GM18870 (cell line): ENCODE results near the gene YWHAE.
"Not testable (repeated sequence)": the region's sequence is repeated elsewhere in the genome, so short reads cannot be mapped to it uniquely, and the experiment has no call there.

Experiments
- ATAC-seq: cut with Tn5 transposase; IDR thresholded peaks from one replicate; pipeline ENCODE4 v1.9.1; 2021; ENCODE audit warnings: moderate library complexity; ENCODE audit not compliant: unreplicated experiment

YWHAE gene

DNA sequence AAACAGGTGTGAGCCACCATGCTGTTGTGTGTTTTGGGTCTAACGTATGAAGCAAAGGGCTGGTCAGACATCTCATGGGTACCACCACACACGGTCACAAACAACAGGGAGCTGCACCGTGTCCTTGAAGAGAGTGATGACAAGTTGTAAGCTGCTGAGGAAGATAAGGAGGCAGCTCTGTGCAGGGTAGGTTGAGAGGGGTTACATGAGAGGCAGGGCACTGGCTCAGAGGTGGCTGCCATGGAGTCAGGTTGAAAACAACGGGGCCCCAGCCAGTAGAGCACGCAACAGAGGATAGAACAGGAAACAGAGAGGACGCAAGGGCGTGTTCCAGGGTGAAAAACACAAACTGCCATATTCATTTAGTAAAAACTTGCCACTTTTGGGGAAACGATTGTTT, 68.3 kb downstream of the YWHAE start:
- no peak for ATAC-seq

- ATAC-seq = no peak
Observed at GRCh38 chr17:1329745-1330343, 70.2 kb downstream of the YWHAE start.

- ATAC-seq = no peak
Observed at GRCh38 chr17:1328437-1328836, 71.6 kb downstream of the YWHAE start.

- ATAC-seq = no peak
Observed at GRCh38 chr17:1325766-1326165, 74.3 kb downstream of the YWHAE start.

GRCh38 chr17:1324201-1324771, 75.7 kb downstream of the YWHAE start:
- ATAC-seq = no peak

DNA sequence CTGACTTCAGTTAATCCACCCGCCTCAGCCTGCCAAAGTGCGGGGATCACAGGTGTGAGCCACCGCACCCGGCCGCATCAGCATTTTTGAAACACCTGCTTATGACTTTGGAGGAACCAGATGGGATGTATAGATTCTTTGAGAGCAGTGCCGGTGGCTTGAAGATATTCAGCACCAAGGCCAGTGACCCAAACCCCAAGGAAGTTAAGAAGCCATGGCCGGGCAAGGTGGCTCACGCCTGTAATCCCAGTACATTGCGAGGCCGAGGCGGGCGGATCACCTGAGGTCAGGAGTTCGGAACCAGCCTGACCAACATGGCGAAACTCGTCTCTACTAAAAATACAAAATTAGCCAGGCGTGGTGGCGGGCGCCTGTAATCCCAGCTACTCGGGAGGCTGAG, 76.7 kb downstream of the YWHAE start:
- ATAC-seq = no peak

DNA sequence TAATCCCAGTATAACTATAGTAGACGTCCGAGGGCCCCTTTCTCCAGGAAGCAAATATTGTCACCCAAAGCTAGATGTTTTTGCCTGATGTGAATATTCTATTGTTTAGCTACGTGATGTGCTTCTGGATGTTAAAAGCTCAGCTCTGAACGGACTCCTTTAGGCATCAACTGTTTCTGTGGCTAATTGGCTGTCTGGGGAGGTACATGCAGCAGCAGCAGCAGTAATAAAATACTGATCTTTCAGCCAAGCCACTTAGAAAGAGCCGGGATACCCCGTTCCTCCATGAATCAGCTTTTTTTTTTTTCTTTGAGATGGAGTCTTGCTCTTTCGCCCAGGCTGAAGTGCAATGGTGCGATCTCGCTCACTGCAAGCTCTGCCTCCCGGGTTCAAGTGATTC, 77.5 kb downstream of the YWHAE start:
- no peak for ATAC-seq

- ATAC-seq = no peak
Observed at GRCh38 chr17:1322014-1322428, 78.0 kb downstream of the YWHAE start.

- ATAC-seq = no peak
Observed at GRCh38 chr17:1315891-1316403, 84.1 kb downstream of the YWHAE start.

DNA sequence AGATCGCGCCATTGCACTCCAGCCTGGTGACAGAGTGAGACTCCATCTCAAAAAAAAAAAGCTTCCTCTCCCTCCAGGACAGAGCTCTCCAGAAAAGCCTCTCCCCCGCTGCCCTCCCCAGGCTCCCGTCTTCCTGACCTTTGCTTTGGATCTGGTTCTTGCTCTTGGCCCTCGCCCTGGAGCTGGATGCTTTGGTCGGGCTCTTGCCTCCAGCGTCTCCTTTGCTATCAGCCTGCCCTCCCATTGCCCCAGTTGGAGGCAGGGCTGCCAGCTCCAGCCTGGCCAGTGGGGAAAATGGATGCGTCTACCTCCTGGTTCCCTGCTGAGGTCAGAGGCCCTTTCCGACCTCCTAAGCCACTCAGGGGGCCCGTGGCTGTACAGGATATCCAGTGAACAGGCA, 84.6 kb downstream of the YWHAE start:
- no peak for ATAC-seq

DNA sequence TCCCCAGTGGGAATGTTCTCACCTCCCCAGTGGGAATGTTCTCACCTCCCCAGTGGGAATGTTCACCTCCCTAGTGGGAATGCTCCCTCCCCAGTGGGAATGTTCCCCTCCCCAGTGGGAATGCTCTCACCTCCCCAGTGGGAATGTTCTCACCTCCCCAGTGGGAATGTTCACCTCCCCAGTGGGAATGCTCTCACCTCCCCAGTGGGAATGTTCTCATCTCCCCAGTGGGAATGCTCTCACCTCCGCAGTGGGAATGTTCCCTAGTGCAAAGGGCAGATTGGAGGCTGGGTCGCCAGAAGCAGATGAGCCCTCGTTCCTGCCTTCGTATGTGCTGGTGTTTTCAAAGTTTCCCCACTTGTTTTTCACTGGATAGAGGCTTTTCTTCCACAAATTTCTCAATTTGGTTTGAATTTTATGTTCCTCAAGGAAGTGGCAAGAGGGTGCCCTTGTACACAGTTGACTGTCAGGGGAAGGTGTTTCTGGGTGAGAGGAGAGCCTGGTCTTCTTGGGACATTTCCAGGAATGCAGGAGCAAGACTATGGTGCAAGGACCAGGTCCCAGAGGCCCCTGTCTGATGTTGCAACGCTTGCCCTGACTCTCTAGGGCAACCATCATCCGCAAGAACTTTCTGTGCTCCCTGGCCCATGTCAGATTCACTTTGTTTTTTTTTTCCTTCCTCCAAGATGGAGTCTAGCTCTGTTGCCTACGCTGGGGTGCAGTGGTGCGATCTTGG, 86.6 kb downstream of the YWHAE start:
- no peak for ATAC-seq

GRCh38 chr17:1312261-1312870, 87.7 kb downstream of the YWHAE start:
- no peak for ATAC-seq

DNA sequence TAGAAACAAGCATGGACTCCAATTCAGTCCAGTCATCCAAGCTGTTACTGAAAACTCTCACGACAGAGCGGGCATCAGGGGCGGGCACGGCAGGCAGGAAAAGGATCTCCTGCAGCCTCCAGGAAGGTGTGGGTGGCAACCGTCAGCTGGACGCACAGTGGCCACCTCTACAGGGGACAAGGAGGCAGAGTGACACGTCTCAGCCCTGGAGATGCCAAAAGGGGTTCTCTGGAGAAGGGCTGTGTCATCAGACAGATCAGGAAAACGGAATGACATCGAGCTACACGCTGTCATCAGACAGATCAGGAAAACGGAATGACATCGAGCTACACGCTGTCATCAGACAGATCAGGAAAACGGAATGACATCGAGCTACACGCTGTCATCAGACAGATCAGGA, 92.2 kb downstream of the YWHAE start:
- ATAC-seq = not testable (repeated sequence)

- ATAC-seq = no peak
Observed at GRCh38 chr17:1304962-1305563, 95.0 kb downstream of the YWHAE start.

DNA sequence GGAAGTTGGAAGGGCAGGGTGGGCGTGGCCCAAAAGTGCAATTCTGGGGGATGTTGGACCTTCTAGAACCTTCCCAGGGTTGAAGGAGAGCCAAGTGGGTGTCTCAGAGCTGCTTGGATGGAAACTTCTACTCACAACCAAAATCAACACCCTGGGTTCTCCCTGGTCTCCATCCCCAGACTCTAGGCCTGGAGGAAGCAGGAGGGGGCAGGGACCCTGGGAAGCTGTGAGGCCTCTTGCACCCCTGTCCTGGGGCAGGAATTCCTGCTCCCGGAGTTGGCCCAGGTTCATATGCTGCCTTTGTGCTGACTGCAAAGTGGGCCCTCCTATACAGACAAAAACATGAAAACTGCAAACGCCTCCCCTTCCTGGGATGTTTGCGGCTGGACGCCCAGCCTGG, 95.5 kb downstream of the YWHAE start:
- ATAC-seq = no peak

- ATAC-seq = no peak
Observed at GRCh38 chr17:1302761-1303160, 97.3 kb downstream of the YWHAE start.

GRCh38 chr17:1301546-1301945, 98.5 kb downstream of the YWHAE start:
- ATAC-seq = no peak

GRCh38 chr17:1300371-1300905, 99.6 kb downstream of the YWHAE start:
- no peak for ATAC-seq

DNA sequence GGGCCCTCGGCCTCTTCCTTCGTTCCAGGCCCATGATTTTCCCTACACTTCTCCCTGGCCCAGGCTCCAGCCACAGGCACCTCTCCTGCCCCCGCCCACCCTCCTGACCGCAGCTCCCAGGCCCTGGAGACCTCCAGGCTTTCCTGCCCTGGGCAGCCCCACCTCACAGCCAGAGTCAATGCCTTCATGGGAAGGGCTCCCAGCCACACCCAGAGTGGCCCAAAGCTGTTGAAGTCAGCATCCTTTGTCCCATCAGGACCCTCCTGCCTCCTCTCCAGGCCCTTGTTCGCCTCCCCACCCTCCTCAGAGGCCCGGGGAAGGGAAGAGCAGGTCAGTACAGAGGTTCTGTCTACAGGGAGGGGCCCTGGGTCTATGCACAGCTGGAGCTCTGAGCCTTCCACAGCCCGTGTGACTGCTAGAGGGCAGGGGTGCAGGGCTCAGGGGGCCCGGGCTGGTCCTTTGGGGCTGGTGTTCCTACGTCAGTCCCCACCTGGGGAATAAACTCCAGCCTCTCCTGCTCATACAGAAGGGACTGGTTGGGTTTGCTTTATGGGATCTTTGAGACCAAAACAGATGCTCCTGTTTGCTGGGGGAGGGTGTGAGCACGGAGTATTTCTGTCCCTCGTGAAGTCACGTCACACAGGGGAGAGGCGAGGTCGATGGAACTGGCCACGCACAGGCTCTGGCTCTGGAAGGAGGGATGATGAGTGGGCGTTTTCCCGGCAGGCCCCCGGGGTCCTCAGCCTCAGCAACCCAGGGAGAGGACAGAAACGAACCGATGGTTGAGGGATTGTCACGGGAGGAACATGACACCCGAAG, 100.3 kb downstream of the YWHAE start:
- ATAC-seq = no peak

DNA sequence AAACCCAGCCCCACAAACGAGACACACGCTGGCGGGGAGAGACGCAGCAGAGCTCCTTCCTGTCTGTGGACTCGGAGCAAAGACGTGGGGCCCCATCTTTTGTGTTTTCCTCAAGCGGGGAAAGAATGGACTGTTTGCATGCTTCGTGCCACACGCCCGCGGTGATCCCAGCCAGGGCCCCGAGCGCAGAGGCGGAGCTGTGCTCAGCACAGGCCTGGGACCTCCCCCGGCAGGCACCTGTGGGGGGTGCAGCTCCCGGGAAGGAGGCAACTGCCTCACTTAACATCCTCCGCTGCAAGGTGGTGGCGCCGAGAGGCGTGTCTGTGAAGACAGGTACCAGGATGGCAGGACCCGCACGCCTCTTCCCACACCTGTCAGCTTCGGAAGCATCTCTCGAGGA, 101.4 kb downstream of the YWHAE start:
- ATAC-seq = no peak
